Keratinocyte (primary cell): ENCODE measurements around the gene PAPPA2. TPM values are rescaled to one million over a fixed set of nuclear protein-coding genes. Genes with fewer than 3 reads are reported as not detected.

Experiments used
- DNase-seq: peaks from one replicate; pipeline ENCODE4 v3.0.0-alpha.2; 2011; ENCODE audit warnings: low read depth, missing footprints, low spot score
- FAIRE-seq: peaks from 2 replicates; lab custom pipeline; 2011; peaks lifted over from hg19 to GRCh38; lab: Jason Lieb, UNC
- H2AFZ ChIP-seq: 2 replicates; pipeline ENCODE4 v1.6.0; 2012; ENCODE audit warnings: low read length, control low read depth, inconsistent platforms; ENCODE audit not compliant: control insufficient read depth
- H3K27ac ChIP-seq: 2 replicates; pipeline ENCODE4 v1.5.1; 2011; ENCODE audit warnings: low read length; ENCODE audit not compliant: control insufficient read depth, insufficient read depth
- H3K27me3 ChIP-seq: 3 replicates; pipeline ENCODE4 v1.6.0; 2011; ENCODE audit warnings: low read length; ENCODE audit not compliant: control insufficient read depth, insufficient read depth; ENCODE audit errors: extremely low read depth
- H3K36me3 ChIP-seq, 2 experiments: 2 replicates in 1 of 2; 3 replicates in 1 of 2; pipeline ENCODE4 v1.5.1; 2011; ENCODE audit warnings: low read length in 2 of 2, mild to moderate bottlenecking in 1 of 2; ENCODE audit not compliant: control insufficient read depth in 2 of 2, insufficient read depth in 2 of 2; ENCODE audit errors: extremely low read depth in 1 of 2
- H3K4me1 ChIP-seq: 3 replicates; pipeline ENCODE4 v1.5.1; 2011; ENCODE audit warnings: low read length; ENCODE audit not compliant: control insufficient read depth, insufficient read depth; ENCODE audit errors: extremely low read depth
- H3K4me2 ChIP-seq: 3 replicates; pipeline ENCODE4 v1.6.0; 2011; ENCODE audit warnings: low read depth, low read length; ENCODE audit not compliant: control insufficient read depth, insufficient read depth; ENCODE audit errors: extremely low read depth
- H3K4me3 ChIP-seq, 3 experiments: fragments of 200-600 bp in 1 of 3; sonication (generic) in 1 of 3; 2 replicates in 2 of 3; 3 replicates in 1 of 3; pipeline ENCODE4 v1.5.1; 2011 to 2016; ENCODE audit warnings: low read length in 3 of 3, mild to moderate bottlenecking in 3 of 3, control low read depth in 2 of 3, inconsistent platforms in 1 of 3, low read depth in 1 of 3, mixed read lengths in 1 of 3, mixed run types in 1 of 3, moderate library complexity in 1 of 3; ENCODE audit not compliant: control insufficient read depth in 2 of 3, insufficient read depth in 2 of 3; ENCODE audit errors: extremely low read depth in 1 of 3
- H3K79me2 ChIP-seq: 2 replicates; pipeline ENCODE4 v1.6.0; 2012; ENCODE audit warnings: low read length; ENCODE audit not compliant: control insufficient read depth, insufficient read depth
- H3K9ac ChIP-seq: 3 replicates; pipeline ENCODE4 v1.6.0; 2011; ENCODE audit warnings: low read length; ENCODE audit not compliant: control insufficient read depth, insufficient read depth; ENCODE audit errors: extremely low read depth
- H3K9me1 ChIP-seq: 3 replicates; pipeline ENCODE4 v1.6.0; 2011; ENCODE audit warnings: low read length; ENCODE audit not compliant: control insufficient read depth, insufficient read depth; ENCODE audit errors: extremely low read depth
- H3K9me3 ChIP-seq: 2 replicates; pipeline ENCODE4 v1.5.1; 2012; ENCODE audit warnings: low read depth, low read length; ENCODE audit not compliant: control insufficient read depth
- H4K20me1 ChIP-seq: 3 replicates; pipeline ENCODE4 v1.6.0; 2011; ENCODE audit warnings: low read length; ENCODE audit not compliant: control insufficient read depth, insufficient read depth; ENCODE audit errors: extremely low read depth
- EZH2 ChIP-seq: IDR thresholded peaks from one replicate; pipeline ENCODE4 v1.6.1; 2012; ENCODE audit warnings: inconsistent platforms, mild to moderate bottlenecking, low read length, moderate library complexity
- dilution Hi-C: fragments of 300-500 bp; cut with MboI; formaldehyde crosslinking; loops from one replicate; pipeline ENCODE4 v1.7.0; 2020; ENCODE audit warnings: low sequenced_read_pairs; ENCODE audit not compliant: extremely low pct_ligation_motif_present
- polyA plus RNA-seq, 5 experiments: library from polyadenylated mRNA; depleted of rRNA in 3 of 5; stranded (reverse) in 3 of 5; stranded (forward) in 1 of 5; unstranded in 1 of 5; fragments of >200 nt; gene quantifications; 1 replicate in 1 of 5; 2 replicates in 3 of 5; 3 replicates in 1 of 5; pipeline versions ENCODE4 v1.2.1 to v1.2.3, GENCODE V29; 2011 to 2012; ENCODE audit warnings: missing spikeins in 2 of 5, low read depth in 1 of 5, low replicate concordance in 1 of 5
- TF ChIP-seq, protein P1 (sequence below), 3 experiments: IDR thresholded peaks in 1 of 3; conservative IDR thresholded peaks in 1 of 3; optimal IDR thresholded peaks in 1 of 3; 2 replicates in 2 of 3; 3 replicates in 1 of 3; pipeline versions ENCODE3 to v1.5.1; 2011; ENCODE audit warnings: low read length in 3 of 3, mild to moderate bottlenecking in 3 of 3, moderate library complexity in 2 of 3, control low read depth in 1 of 3, inconsistent platforms in 1 of 3; ENCODE audit not compliant: insufficient read depth in 2 of 3; ENCODE audit errors: extremely low read depth in 1 of 3

The PAPPA2 gene
- polyA plus RNA-seq, 1 donor (not counting 4 experiments of a cell fraction or from before 2014, with no cell fraction given): 0.07 TPM

GRCh38 chr1:176770066-176770465 is 307.1 kb downstream of the PAPPA2 start:
- no peak for DNase-seq
- Histone ChIP-seq H3K9ac (no peak overlapping the region), H3K4me2 (no peak overlapping the region), H3K27ac (no peak overlapping the region), H3K9me3 (no peaks in the 10 kb centered on the region), H3K4me3 (no peak overlapping the region), H3K27me3 (no peaks in the 10 kb centered on the region), H3K79me2 (no peaks in the 10 kb centered on the region), H3K9me1 (no peaks in the 10 kb centered on the region), H3K36me3 (no peaks in the 10 kb centered on the region), H4K20me1 (no peaks in the 10 kb centered on the region), H2AFZ (no peak overlapping the region), H3K4me1 (no peaks in the 10 kb centered on the region)
- TF ChIP-seq, protein P1, sequence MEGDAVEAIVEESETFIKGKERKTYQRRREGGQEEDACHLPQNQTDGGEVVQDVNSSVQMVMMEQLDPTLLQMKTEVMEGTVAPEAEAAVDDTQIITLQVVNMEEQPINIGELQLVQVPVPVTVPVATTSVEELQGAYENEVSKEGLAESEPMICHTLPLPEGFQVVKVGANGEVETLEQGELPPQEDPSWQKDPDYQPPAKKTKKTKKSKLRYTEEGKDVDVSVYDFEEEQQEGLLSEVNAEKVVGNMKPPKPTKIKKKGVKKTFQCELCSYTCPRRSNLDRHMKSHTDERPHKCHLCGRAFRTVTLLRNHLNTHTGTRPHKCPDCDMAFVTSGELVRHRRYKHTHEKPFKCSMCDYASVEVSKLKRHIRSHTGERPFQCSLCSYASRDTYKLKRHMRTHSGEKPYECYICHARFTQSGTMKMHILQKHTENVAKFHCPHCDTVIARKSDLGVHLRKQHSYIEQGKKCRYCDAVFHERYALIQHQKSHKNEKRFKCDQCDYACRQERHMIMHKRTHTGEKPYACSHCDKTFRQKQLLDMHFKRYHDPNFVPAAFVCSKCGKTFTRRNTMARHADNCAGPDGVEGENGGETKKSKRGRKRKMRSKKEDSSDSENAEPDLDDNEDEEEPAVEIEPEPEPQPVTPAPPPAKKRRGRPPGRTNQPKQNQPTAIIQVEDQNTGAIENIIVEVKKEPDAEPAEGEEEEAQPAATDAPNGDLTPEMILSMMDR (optimal IDR thresholded peaks at IDR 0.05 in 1 of 3, IDR thresholded peaks at IDR 0.05 in 1 of 3, conservative IDR thresholded peaks at IDR 0.05 in 1 of 3; ENCODE audit: extremely low read depth in 1 of 3, insufficient read depth in 2 of 3, low read length in 3 of 3): no peak
- TF ChIP-seq EZH2: no peak
- FAIRE-seq: no peak
- dilution Hi-C loops: no loop called here

DNA sequence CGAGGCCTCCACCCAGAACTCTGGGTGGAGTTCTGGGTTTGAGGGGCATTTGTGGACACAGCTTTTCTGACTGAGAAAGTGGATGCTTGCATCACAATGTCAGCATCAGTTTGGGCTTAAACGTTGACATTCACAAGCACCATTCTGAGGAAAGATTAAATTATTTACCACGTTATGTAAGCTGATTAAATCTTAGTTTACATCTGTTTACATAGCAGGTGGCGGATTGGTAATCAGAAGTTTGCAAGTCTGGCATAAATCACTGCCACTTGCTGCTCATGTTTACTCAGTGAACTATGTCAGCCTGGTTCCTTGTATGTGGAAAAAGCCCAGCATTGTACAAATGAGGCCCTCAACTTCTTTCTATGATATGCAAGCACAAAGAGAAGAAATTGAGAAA is 310.1 kb downstream of the PAPPA2 start:
- Histone ChIP-seq H3K79me2 (no peaks in the 10 kb centered on the region), H3K4me1 (no peaks in the 10 kb centered on the region), H4K20me1 (no peaks in the 10 kb centered on the region), H3K36me3 (no peaks in the 10 kb centered on the region), H3K9me3 (no peaks in the 10 kb centered on the region), H3K4me3 (no peak overlapping the region), H3K9ac (no peak overlapping the region), H3K27me3 (no peaks in the 10 kb centered on the region), H3K27ac (no peak overlapping the region), H3K4me2 (no peak overlapping the region), H2AFZ (no peak overlapping the region), H3K9me1 (no peaks in the 10 kb centered on the region)
- FAIRE-seq (no peak), DNase-seq (no peak)
- TF ChIP-seq, protein P1 (optimal IDR thresholded peaks at IDR 0.05 in 1 of 3, IDR thresholded peaks at IDR 0.05 in 1 of 3, conservative IDR thresholded peaks at IDR 0.05 in 1 of 3; ENCODE audit: extremely low read depth in 1 of 3, insufficient read depth in 2 of 3, low read length in 3 of 3): no peak
- no peak for TF ChIP-seq EZH2
- dilution Hi-C loops: no loop called here
